AG04450 (cell line): ENCODE data around the gene IRF2BP1. TPM values are rescaled to one million over a fixed set of nuclear protein-coding genes. Genes with fewer than 3 reads are reported as not detected.

Source experiments
- CTCF ChIA-PET: fragments of 300-600, 350-600 bp; formaldehyde crosslinking; extraction: SDS; loops from one replicate; lab custom pipeline; 2022; ENCODE audit warnings: antibody characterized with exemption, inconsistent platforms; lab: Charles Lee
- POLR2A ChIA-PET: fragments of 350-600 bp; formaldehyde crosslinking; extraction: SDS; loops from one replicate; lab custom pipeline; 2021; ENCODE audit warnings: antibody characterized with exemption, inconsistent platforms; lab: Yijun Ruan, JAX
- DNase-seq: peaks from one replicate; pipeline ENCODE4 v3.0.0-alpha.2; 2011; ENCODE audit warnings: low read depth, low spot score
- H3K27ac ChIP-seq: one replicate; pipeline ENCODE4 v1.5.1; 2012; ENCODE audit warnings: low read depth, low read length, control low read depth
- H3K27me3 ChIP-seq: one replicate; pipeline ENCODE4 v1.6.0; 2012; ENCODE audit warnings: low read length; ENCODE audit not compliant: control insufficient read depth, insufficient read depth
- H3K4me3 ChIP-seq: 2 replicates; pipeline ENCODE4 v1.5.1; 2011; ENCODE audit warnings: mild to moderate bottlenecking, low read depth, low read length, control low read depth
- H3K9me3 ChIP-seq: 2 replicates; pipeline ENCODE4 v1.5.1; 2012; ENCODE audit warnings: low read length; ENCODE audit not compliant: control insufficient read depth, insufficient read depth
- polyA plus RNA-seq: library from polyadenylated mRNA; depleted of rRNA; stranded (reverse); fragments of >200 nt; gene quantifications from 2 replicates; pipeline ENCODE4 v1.2.3, GENCODE V29; 2011
- TF ChIP-seq, protein P1 (sequence below): IDR thresholded peaks from 2 replicates; pipeline ENCODE4 v1.5.1; 2011; ENCODE audit warnings: low read depth, low read length, control low read depth, inconsistent platforms

IRF2BP1 gene
- polyA plus RNA-seq, 1 experiment, result 5.0 TPM

DNA sequence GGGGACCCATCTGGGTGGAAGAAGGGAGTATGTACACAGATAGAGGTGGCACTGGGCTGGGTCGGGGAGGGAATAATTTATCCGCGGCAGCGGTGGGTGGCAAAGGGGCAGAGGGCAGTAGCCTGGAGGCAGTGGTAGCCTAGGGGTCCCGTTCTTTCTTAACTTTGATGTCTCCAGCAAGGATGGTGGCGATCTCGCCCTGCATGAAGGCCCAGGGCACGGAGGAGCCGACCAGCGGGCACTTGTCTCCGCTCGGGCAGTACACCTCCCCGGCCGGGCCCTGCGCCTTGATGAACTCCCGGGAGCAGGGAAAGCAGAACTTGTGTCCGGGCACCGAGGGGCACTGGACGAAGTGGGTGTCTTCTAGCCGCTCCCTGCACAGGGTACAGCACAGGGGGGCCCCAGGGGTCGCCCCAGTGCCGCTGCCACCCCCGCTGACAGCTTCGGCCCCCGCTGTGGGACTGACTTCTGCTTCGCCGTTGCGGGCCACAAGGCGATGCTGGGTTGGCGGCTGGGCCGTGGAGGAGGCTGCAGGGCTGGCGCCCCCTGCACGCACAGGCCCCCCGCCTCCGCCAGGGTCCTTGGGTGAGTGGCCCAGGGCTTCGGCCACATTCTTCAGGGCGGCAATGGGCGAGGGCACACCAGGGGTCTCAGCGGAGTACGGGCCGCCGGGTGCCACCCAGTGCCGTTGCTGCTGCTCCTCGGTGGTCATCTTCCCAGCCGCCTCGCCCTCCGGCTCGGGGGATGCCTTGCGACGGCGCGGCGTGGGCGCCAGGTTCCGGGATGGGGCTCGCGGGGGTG is 1.9 kb downstream of the IRF2BP1 start:
- Histone ChIP-seq H3K9me3 (peaks cover 6% of the 10 kb centered on the region; the same call in 1 of the 2 replicates), H3K27me3 (no peaks in the 10 kb centered on the region), H3K27ac (no peak overlapping the region), H3K4me3 (no peak overlapping the region)
- POLR2A ChIA-PET, result interaction anchor here (1.4 kb wide), 1 partner anchor 21 kb away, joined by 6 read pairs; the partner anchor contains the start of gene SYMPK
- CTCF ChIA-PET, result interaction anchor here (0.6 to 2.5 kb wide), 4 partner anchors 19 to 115 kb away, joined by 3 to 22 read pairs (median 5); partner anchors contain the start of genes FOXA3, MYPOP, SIX5 and SYMPK
- TF ChIP-seq, protein P1, sequence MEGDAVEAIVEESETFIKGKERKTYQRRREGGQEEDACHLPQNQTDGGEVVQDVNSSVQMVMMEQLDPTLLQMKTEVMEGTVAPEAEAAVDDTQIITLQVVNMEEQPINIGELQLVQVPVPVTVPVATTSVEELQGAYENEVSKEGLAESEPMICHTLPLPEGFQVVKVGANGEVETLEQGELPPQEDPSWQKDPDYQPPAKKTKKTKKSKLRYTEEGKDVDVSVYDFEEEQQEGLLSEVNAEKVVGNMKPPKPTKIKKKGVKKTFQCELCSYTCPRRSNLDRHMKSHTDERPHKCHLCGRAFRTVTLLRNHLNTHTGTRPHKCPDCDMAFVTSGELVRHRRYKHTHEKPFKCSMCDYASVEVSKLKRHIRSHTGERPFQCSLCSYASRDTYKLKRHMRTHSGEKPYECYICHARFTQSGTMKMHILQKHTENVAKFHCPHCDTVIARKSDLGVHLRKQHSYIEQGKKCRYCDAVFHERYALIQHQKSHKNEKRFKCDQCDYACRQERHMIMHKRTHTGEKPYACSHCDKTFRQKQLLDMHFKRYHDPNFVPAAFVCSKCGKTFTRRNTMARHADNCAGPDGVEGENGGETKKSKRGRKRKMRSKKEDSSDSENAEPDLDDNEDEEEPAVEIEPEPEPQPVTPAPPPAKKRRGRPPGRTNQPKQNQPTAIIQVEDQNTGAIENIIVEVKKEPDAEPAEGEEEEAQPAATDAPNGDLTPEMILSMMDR, result no peak
- no peak for DNase-seq

DNA sequence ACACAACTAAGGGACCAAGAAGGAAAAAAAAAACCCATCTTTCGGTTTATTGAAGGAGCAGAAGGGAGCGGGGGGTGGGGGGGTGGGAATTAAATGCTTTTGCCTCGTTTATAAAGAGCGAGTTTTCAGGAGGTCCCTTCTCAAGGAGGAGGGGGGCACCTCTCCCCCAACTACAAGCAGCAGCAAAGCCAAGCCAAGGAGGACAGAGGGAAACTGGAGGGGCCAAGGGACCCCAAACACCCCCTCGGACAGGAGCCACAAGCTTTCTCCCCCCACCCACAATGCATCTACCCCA is 2.4 kb downstream of the IRF2BP1 start:
- Histone ChIP-seq H3K27ac (no peak overlapping the region), H3K27me3 (no peaks in the 10 kb centered on the region), H3K4me3 (no peak overlapping the region), H3K9me3 (peaks cover 6% of the 10 kb centered on the region; the same call in 1 of the 2 replicates)
- TF ChIP-seq, protein P1, result no peak
- POLR2A ChIA-PET, result no interaction called here
- no peak for DNase-seq
- CTCF ChIA-PET, result interaction anchor here (2.5 kb wide), 1 partner anchor 19 kb away, joined by 22 read pairs; the partner anchor contains the start of genes FOXA3 and SYMPK

DNA sequence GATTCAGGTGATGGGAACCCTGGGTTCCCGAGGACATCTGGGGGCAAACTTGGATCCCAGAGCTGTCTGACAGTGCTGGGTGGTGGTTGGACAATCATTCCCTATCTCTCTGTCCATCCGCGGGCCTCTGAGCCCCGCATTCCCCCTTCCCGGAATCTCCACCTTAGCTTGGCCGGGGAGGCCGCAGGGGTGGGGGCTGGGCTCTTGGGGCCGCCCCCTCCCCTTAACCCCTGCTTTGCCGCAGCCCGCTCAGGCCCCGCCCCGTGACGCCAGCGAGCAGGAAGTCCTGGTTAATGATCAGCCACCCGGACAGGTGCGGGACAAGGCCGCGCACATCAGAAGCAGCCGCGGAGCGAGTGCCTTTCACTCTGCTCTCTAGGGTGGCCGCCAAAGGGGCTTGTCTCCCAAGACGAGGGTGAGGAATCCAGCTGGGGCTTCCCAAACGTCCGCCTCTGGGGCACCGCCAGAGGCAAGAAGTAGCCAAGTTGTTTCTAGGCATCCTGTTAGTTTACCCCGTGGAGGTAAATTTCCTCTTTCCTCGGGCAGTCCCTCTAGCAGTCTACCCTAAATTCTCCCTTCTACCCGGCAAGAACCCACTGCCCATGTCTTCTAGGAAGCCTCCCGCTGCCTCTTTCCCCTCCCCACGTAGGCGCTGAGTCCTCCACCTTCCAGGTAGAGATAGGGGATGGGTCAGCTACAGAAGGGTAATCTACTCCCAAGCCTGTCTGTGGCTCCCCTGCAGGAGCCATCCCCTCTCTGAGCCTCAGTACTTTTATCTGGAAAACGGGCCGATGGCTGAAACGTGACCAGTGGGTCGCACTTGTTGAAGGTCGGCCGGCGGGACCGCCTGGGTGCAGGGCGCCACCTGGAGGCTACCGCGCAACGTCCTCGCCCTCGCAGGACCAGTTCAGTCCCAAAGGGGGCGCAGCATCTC is 3.0 kb downstream of the IRF2BP1 start:
- Histone ChIP-seq H3K9me3 (peaks cover 6% of the 10 kb centered on the region; the same call in 1 of the 2 replicates), H3K27me3 (no peaks in the 10 kb centered on the region), H3K27ac (no peak overlapping the region), H3K4me3 (0 out of 2 replicates have a peak overlapping the region, but pooled peaks have one; percentile 17)
- ChIA-PET POLR2A (no interaction called here), CTCF (interaction anchor here (0.6 to 2.5 kb wide), 7 partner anchors 18 to 134 kb away, joined by 3 to 22 read pairs (median 4); partner anchors contain the start of genes FOXA3 and SYMPK)
- peak; percentile 60 for DNase-seq
- TF ChIP-seq, protein P1, result peak; percentile 98

DNA sequence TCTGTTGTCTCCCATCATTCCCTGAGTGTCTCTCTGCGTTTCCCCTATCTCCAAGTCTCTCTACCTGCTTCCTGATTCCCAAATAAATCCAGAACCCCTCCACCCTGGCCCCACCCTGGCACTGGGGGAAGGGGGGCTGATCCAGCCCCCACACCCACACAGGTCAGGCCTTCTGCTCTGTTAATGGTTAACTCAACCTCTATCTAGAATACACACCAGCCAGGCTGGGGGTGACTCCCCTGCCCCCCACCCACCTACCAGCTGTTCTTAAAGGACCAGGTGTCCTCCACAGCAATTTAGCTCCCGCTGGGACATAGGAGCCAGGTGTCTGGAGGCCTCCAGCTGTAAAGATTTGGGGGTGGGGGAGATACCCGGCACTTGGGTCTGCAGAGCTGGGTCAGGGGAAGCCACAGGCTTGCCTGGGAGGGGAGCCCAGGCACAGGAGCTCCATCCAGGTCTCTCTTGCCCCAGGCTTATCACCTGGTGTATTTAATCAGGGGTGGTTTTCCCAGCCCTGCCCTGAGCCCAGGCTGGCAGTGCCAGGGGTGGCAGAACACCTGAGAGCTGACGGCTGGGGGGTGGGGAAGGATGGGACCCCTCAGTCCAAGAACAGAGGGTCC is 3.9 kb downstream of the IRF2BP1 start:
- Histone ChIP-seq H3K27ac (no peak overlapping the region), H3K4me3 (no peak overlapping the region), H3K9me3 (peaks cover 6% of the 10 kb centered on the region; the same call in 1 of the 2 replicates), H3K27me3 (no peaks in the 10 kb centered on the region)
- ChIA-PET CTCF (interaction anchor here (1.0 to 2.5 kb wide), 3 partner anchors 17 to 65 kb away, joined by 4 to 22 read pairs (median 5); partner anchors contain the start of genes FOXA3 and SYMPK), POLR2A (no interaction called here)
- TF ChIP-seq, protein P1, result no peak
- no peak for DNase-seq
